C1 segment of cervical spinal cord (tissue), 14 donors: ENCODE measurements around the gene RENBP.

ENCODE experiments used
- DNase-seq, 14 donors: peaks; one replicate each; lab custom pipeline; 2025; lab: John Stamatoyannopoulos, UW

The RENBP gene

GRCh38 chrX:153954558-153955227 is 10.2 kb upstream of the RENBP start:
- no peak for DNase-seq

DNA sequence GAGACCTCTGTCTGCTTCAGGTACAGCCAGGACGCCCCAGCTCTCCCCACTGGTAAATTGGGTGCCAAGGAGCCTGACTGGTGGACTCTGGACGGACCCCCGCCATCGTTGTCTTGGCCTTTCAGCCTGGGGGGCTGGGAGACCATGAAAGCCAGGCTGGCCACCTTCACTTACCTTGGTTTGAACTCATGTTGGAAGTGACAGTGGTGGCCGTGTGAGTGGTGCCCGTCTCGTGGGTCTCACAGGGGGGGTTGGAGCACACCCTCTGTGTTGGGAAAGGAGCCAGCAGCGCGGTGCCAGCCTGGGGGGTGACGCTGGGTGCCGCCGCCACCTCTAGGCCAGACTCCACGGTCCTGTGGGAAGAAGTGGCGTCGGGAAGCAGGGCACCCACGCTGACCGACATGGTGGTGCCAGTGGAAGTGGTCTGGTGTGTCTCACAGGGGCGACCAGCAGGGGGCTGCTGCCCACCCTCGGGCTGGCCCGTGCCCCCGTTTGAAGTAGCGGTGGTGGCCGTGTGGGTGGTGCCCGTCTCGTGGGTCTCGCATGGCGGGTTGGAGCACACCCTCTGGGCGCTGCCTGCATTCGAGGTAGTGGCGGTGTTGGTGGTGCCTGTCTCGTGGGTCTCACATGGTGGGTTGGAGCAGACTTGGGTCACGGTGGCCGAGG is 9.6 kb upstream of the RENBP start:
- no peak for DNase-seq

DNA sequence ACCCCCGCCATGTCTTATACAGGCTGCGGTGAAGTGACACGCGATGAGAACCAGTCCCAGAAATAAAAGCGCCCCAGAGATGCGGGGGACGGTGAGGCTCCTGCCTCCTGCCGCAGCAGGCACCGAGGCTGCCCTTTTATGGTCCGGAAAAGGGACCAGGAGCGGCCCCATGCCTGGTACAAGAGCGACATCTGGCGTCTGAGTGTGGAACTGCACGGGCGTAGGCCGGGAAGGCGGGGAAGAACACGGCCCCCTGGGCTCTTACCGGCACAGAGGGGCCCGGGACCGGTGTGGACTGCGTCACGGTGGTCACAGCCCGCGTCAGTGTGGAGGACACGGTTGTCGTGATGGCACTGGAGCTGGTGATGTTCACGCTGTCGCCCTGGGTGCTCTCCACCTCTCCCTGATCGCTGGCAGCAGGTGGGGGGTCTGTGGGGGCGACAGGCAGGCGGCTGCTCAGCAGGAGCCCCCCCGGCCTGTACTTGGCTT is 8.9 kb upstream of the RENBP start:
- DNase-seq, result peak in 10 of 14 donors; percentile 24 to 61 (median 40)

DNA sequence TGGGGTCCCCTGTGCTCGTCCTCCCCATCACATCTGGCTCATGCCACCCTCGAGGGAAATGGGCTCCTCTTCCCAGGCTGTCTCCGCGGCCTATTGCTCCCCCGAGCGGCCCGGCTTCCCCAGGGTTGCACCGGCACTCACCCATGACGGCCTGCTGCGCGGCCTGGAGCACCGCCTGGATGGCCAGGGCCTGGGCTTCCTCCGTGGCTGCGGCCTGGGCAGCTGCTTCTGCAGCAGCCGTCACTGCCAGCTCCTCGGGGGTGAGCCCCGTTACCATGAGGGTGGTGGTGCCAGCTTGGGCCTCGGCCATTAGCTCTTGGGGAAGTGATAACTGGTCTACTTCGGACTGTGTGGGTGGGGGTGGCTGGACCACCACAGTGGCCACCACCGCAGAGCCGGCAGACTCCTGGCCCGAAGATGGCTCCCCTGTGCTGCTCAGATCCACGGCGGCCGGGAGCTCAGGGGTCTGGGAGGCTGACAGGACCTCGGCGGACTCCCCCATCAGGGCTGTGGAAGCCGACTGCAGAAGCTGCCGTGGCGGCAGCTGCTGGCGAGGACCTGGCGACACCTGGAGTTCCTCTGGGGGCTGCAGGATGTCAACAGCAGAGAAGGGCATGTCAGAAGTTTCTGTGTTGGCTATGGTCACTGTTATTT is 8.1 kb upstream of the RENBP start:
- DNase-seq, result no peak

GRCh38 chrX:153951683-153952372 is 7.4 kb upstream of the RENBP start:
- DNase-seq, result no peak

GRCh38 chrX:153950127-153950526 is 5.7 kb upstream of the RENBP start:
- DNase-seq, result no peak

GRCh38 chrX:153948847-153949805 is 4.7 kb upstream of the RENBP start:
- DNase-seq, result peak in 1 of 14 donors; percentile 8

GRCh38 chrX:153948002-153948466 is 3.6 kb upstream of the RENBP start:
- DNase-seq, result no peak

- peak in 6 of 14 donors; percentile 13 to 48 (median 32) for DNase-seq
Measured at GRCh38 chrX:153947009-153947769, 2.7 kb upstream of the RENBP start.

DNA sequence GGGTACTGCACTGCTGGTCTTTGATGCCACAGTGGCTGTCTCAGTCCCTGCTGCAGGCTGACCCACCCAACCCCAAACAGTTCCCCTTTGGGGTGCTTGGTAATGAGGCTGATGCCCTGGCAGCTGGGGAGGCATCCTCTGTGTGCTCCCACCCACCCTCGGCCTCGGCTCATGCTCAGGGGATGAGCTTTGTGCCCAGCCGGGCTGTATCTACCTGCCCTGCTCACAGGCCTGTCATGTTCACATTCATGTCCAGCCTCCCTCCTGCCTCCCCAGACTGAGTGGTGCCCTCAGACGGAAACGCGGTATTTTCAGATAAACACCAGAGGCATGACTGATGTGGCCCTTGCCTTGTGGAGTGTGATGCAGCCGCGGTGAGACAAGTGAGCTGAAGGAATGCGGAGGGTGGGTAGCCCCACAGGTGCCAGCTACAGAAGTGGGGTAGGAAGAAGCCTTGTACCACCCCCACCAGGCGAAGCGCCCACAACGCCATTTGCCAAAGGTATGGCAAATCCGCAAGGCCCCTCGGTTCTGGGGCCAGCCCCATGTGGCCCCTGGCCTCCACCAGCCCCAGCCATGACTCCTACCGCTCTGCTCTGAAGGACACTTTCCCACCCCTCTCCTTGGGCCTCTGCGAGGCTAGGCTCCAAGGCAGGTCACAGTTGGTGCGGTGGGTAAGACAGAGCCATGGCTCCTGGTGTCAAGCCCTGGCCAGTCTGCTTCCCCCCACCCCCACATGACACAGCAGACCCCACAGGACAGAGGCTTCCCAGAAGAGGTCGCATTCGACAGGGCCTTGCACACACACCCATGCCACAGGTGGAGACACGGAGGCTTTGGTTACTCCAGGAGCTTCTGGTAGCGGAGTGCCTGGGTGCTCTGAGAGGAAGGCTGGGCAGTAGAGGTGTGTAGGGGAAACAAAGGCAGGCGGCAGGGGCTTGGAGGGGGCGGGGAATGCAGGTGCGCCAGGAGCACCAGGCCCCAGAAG is 1.8 kb upstream of the RENBP start:
- no peak for DNase-seq

- no peak for DNase-seq
Measured at GRCh38 chrX:153944800-153945150, 332 bp upstream of the RENBP start.

DNA sequence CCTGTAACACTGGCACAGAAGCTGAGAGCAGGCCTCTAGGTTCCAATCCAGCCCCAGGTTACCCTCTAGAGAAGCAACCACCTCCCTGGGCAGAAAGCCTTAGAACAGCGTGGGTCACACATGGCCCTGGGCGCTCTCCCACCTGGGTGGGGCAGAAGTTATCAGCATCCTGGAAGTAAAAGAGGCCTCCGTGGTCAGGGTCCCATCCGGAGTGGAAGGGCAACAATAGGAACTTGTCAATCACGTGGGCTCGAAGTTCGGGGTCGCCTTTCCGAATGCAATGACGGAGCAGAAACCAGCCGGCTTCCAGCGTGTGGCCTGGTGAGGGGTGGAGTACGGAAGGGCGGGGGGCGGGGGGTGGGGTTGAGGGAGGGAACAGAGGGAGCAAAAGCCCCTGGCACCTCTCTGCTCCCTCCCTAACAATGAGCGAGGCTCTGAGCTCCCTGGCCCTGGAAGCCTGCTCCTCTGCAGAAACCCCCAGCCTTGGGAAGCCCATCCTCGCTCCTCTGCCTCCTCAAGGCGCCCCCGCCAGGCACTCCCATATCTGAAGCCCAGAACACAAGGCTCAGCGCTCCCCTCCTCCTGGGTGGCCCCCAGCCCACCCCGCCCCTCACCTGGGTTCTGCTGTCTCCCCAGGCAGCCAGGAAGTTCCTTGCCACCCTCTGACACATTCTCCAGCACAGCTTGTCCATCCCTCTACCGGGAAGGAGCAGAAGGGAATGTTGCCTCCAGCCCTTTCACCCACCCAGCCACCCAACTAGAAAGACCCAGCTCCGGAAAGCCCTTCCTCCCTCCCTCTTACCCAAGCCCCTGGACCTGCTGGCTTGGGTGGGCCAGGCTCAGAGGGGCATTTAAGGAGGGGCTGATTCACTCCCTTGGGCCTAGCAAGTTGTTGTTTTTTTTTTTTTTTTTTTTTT is 2.8 kb downstream of the RENBP start:
- no peak for DNase-seq

DNA sequence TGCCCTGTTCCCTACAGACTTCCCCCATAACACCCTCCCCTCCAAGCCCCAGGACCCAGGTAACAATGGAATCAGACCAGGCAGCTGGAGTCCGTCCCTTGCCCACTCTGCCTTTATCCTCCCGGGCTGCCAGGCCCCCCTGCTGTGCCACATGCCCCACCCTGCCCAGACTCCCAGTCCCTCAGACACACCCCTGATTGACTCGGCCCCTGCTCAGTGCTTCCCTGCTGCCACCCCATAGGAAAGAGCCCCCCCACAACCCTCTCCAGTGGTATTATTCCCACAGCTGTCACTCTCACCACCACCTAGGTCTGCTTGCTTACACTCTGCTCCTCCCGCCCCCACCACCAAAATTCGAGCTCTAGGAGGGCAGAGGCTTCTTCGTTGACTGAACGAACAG is 4.9 kb downstream of the RENBP start:
- DNase-seq, result no peak

DNA sequence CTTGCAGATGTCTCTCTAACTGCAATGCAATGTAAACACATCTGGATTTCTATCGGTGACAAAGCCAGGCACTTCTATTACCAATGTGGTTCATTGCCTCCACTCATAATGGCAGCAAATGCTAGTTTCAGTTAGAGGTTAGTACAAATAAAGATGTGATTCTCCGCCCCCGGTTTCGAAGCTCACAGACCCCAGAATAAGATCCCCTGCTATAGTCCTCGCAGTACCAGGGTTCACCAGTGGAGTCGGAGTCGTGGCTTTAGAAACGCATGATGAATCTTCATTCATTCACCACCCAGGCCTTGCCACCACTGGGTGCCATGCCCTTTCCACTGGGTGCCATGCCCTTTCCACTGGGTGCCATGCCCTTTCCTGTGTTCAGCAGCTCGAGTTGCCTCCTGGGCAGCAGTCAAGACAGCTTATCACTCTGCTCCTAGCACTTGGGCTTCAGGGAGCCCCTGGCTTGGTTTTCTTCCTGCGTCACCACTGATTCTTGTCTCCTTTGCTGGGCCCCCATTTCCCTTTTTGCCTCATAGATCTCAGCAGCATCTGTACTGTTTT is 6.1 kb downstream of the RENBP start:
- no peak for DNase-seq

DNA sequence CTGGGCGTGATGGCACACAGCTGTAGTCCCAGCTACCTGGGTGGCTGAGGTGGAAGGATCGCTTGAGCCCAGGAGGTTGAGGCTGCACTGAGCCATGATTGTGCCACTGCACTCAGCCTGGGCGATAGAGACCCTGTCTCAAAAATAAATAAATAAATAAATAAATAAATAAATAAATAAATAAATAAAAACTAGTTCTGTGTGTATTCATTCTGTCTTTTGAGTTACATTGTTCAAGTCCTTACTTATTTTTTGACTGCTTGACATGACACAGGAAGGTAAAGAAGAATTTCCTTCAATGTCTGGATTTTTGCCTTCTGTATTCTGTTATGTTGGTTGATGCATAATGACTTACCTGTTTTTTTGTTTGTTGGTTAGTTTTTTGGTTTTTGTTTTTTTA is 7.4 kb downstream of the RENBP start:
- DNase-seq, result no peak

GRCh38 chrX:153935326-153935851 is 9.1 kb downstream of the RENBP start:
- DNase-seq, result no peak

DNA sequence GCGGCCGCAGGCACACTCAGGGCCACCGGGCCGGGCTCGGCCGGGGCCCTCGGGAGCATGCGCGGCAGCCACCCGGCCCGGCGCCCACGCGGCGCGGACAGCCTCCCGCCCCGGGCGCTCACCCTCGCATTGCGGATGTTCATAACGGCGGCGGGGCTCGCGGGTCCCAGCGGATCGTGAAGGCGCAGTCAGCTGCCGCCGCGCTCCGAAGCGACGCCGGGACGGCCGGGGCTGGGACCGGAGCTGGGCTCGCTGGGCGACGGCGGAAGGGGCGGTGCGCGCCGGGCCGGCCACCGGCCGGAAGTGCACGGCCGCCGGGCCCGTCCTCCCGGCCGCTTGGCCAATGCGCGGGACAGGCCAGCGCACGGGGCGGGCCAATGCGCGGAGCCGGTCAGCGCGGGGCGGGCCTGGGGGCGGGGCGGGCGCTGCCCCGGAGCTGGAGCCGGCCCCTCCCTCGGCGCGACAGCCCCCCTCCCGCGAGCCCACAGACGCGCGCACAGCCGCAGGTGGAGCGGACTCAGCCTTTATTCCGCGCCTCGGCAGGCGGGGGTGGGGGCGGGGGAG is 9.6 kb downstream of the RENBP start, which contains the start of gene NAA10:
Gene NAA10, minus strand, starts transcription at position 276 of the 564 bp plus-strand sequence. Its CDS starts 133 bp downstream, at position 143.
- DNase-seq, result peak in 10 of 14 donors; percentile 19 to 84 (median 40)
